ENCODE measurements around the gene HAND1.
"Not testable (repeated sequence)": the region's sequence is repeated elsewhere in the genome, so short reads cannot be mapped to it uniquely, and the experiment has no call there.

The HAND1 gene

DNA sequence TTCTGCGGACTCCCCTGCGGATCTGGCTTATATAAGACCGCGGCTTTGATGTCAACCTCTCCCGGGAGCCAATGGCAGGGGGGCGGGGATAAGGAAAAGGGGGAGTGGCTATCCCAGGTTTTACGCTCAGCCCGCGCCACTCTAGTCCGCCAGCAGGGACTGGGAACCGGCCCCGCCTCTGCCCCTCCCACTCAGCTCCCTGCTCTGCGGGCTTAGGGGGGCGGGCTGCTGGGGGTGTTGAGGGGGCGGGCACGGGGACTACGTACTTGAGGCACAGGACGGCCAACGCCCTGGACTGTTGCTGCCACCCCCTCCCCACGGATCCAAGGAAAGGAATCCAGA is at the start of gene HAND1:
HAND1 (minus strand) TSS at position 4 of the 342 bp plus-strand sequence. CDS start 219 bp downstream, outside the sequence.
- DNase-seq (ENCODE audit: low read depth in 2 of 2), result no peak

DNA sequence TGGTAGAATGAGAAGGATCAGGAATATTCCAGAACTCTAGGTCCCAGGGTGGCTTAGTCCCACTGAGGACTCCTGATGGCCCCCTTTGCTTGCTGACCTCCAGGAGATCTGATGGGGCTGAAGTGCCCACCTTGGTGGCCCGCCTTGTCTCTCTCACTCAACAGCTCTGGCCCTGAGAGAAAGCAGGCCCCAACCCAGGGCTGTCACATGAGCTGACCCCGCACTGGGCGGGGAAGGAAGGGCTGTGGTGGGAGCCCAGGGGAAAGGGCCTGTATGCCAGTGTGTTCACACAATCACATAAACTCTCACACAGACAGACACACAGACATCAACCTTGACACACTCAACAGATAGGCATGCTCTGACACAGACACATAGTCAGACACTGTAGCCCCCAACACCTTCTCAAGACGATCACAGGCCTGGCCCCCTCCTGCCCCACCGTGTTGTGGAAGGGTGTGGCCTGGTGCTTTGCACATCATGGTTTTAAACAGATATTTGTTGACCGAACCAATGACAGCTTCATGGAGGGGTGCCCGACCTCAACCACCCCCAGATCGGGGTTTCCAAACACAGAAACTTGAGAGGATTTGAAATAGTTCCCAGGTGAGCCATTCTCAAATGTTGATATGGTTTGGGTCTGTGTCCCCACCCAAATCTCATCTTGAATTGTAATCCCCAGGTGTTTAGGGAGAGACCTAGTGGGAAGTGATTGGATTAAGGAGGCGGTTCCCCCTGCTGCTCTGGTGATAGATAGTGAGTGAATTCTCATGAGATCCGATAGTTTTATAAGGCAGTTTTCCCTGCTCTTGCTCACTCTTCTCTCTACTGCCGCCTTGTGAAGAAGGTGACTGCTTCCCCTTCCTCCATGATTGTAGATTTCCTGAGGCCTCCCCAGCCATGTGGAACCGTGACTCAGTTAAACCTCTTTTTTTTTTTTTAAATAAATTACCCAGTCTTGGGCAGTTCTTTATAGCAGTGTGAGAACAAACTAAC is 48.5 kb upstream of the HAND1 start:
- no peak for DNase-seq (ENCODE audit: low read depth in 2 of 2)

DNA sequence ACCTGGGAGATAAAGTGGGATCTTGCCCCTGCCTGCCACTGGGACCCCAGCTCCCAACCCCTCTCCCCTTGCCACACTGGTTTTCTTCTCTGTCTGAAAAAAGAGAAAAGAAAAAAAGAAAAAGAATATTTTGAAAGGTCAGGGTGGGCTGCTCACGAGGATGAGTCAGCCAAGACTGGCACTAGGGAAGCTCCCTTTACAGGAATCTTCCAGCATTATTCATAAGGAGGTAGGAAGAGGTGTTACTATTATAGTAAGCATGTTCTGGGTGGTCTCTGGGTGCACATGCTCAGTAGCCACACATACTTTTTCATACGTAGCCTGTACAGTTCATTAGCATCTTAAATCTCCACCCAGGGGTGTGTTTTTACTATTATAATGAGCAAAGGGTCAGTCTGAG is 46.8 kb upstream of the HAND1 start:
- no peak for DNase-seq (ENCODE audit: low read depth in 2 of 2)

DNA sequence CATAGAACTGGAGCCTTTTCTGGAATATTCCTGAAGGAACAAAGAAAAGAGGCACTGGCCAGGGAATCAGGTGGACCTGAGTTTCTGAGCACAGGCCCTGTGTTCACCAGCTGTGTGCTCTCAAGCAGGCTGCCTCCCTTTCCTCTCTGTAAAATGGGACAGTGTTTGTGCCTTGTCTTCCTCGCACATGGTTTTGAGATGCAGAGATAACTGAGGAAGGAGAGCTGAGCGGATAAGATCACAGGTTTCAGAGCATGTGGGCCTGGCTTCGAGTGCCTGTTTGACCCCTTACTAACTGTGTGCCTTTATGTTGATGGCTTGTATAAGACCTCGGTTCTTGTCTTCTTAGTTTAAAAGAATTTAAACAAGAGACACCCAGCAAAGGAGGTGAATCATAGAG is 46.2 kb upstream of the HAND1 start:
- no peak for DNase-seq (ENCODE audit: low read depth in 2 of 2)

DNA sequence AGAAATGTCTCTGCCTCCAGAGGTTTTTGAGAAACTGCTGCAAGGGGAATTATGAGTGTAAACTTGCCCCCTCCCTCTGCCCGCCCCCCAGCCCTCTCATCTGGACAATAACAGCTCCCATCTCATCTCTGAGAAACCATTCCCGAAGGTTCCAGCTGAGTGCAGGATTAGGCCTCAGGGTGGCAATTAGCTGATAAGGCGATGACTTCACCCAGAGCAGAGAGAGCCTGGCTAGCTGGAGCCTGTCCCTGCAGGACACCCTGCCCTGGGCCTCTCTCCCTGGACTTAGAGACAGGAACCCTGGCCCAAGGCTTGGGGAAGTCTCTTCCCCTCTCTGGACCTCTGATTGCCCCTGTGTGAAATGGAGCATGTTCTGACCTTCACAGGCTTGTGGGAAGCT is 45.7 kb upstream of the HAND1 start:
- DNase-seq (ENCODE audit: low read depth in 2 of 2), result no peak

DNA sequence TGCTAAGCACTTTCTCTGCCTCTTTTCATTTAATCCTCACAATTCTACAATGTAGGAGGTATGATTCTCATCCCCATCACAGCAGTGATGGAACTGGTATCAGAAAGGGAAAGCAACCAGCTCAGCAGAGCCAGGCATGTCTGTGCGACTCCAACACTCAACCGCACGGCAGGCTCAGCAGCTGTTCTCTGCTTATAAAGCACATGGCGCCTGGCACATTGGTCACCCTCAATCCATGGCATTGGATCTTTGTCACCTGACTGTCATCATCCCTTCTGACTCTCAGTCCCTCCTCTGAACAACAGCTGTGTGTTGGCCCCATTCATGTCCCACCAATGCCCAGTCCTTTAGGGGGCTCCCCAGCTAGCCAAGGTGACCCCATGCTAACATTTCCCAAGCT is 45.1 kb upstream of the HAND1 start:
- DNase-seq (ENCODE audit: low read depth in 2 of 2), result no peak

DNA sequence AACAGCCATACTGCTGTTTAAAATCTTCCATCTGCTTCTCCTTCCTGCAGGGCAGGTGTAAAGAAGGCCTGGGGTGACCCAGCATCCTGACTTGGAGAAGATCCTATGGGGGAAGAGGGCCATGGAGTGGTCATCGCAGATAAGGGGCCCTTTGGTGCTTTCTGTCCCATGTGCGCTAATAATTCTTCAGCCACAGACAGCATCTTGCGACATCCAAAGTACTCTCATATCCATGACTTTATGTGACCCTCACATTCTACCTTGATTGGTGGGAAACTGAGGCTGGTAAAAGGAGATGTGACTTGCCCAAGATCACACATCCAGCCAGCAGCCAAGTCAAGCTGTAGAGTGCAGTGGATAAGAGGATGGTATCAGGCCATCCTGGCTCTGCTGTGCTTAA is 44.3 kb upstream of the HAND1 start:
- DNase-seq (ENCODE audit: low read depth in 2 of 2), result no peak

DNA sequence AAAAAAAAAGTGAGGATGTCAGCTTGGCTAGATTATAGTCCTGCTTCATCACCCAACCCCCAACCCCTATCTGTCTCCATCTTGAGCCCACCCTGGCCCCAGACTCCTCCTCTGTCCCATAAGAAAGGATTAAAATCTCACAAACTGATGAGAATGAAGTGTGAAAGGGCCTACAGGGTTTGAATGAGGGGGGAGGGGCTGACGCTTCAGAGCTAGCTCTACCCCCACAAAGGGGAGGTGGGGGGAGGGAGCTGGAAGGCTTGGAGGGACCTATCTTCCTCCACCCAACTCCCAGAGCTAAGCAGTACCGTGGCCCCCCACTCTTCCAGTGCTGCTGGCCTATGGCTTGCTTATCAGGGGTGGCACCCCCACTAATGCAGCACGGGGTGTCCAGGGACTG is 43.7 kb upstream of the HAND1 start:
- DNase-seq (ENCODE audit: low read depth in 2 of 2), result no peak

DNA sequence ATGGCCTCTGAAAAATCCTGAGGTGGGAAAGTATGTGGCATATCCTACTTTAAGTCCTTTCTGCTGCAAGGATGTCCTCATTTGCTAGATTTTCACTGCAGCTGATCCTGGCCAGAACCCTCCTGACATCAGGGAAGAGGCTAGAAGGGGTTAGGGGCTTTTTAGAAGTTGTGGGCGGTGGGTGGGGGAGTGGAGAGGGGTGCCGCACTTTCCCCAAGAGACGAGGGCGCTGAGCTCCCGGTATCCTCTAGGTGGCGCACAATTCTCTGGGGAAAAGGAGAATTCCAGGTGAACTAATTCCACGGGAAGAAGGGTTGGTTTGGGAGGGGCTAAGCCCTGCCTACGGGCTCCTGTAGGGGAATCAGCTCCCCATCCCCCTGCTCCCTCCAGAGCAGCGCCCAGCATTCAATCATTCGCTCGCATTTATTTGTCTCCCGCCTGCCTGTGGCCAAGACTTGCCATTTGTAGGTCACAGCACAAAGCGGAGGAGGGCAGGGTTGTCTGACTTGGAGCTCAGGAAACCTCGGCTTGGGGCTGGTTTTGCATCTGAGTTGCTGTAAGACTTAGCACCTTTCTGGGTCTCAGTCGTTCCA is 42.9 kb upstream of the HAND1 start:
- DNase-seq (ENCODE audit: low read depth in 2 of 2), result no peak

DNA sequence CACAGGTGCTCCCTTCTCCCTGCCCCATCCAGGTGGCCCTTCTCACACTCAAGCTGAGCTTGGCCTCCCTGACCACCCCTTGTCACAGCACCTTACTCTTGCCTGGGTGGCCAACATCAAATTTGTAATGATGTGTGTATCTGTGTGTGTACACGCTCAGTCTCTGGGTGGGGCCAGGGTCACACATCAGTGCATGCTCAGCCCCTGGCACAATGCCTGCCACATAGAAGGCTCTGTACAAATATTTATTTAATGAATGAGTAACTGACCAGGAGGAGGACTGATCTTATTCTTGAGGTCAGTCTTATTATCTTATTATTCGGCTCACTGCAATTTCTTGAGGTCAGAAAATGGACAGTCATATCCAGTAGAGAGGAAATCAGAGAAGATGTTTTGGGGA is 41.3 kb upstream of the HAND1 start:
- no peak for DNase-seq (ENCODE audit: low read depth in 2 of 2)

DNA sequence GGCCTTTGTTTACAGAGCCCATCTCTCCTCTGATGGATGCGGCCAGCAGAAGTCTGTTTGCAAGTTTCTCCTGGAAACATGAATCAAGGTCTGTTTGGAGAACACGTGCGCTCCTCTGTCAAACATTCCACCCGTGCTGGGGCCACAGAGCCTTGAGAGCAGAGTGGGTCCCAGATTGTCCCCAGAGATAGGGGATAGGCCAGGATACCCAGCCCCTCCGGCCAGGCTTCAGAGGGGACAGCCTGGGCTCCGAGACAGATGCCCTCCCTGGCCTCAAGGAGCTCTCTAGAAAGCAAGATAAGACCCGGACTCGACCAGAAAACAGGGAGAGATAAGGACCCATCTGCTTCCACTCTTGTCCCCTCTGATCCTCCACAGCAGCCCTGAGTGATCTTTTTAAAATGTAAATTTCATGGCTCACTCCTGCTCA is 40.4 kb upstream of the HAND1 start:
- DNase-seq (ENCODE audit: low read depth in 2 of 2), result no peak

DNA sequence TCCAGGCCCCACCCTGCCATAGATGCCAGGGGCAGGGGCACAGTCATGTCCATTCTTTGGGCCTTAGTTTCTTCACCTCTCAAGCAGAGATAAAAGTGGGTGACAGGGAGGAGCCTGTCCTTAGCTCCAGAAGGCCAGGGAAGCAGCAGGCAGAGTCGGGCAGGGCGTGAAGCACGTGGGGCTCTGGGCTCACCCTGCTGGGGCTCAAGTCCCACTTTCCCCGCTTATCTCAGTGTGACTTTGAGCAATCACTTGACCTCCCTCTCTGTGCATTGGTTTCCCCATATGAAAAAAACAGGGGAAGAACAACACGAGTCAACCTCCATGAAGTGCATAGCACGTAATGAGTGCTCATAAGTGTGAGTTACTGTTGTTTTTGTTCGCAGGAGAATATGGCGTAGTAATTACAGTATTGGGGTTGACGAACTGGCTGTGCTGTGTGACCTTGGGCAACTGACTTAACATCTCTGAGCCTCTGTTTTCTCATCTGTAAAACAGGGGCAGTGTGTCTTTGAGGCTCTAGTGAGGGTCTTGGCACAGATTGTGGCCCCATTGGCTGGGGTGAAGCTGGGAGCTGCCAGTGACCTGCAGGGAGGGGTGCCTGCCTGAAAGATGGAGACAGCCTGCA is 39.9 kb upstream of the HAND1 start:
- DNase-seq (ENCODE audit: low read depth in 2 of 2), result no peak

DNA sequence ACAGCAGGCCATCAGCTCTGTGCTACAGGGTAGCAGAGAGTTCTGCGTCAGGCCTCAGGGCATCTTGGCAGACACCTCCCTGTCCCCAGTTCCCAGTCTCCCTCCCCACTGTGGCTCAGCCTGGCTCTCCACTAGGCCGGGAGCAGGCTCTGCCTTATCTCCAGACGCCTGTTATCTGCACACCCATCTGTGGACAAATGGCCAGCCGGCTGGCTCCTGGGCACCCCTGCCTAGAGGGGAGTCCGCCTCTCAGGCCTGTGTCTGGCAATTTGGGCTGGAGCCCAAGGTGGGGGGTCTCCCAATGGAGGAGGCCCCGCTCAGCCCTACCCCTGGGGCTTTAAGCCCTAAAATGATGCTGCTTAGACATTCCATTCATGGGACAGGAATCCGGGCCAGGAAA is 39.2 kb upstream of the HAND1 start:
- DNase-seq (ENCODE audit: low read depth in 2 of 2), result no peak

DNA sequence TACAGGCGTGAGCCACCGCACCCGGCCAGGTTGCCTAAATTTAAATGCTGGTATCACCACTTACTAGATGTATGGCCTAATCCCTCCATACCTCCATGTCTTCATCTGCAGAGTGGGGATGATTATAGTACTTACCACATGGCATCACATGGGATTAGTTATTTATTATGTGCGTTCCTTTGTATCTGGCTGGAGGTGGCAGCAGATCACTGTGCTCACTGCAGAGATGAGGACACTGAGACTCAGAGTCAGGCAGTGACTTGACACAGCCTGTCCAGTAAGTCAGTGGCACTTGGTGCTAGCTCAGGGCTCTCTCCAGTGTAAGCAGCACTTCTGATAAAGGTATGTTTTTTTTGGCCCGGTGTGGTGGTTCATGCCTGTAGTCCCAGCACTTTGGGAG is 38.4 kb upstream of the HAND1 start:
- DNase-seq (ENCODE audit: low read depth in 2 of 2), result no peak

DNA sequence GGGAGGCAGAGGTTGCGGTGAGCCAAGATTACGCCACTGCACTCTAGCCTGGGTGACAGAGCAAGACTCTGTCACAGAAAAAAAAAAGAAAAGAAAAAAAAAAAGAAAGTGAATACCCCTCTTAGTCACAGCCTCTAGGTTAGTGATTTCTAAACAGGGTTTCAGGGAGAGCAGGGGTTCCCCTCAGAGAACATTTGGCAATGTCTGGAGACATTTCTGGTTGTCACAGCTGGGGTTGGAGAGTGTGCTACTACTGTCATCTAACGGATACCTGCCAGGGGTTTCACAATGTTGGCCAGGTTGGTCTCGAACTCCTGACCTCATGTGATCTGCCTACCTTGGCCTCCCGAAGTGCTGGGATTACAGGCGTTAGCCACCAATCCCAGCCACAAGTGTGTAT is 37.5 kb upstream of the HAND1 start:
- not testable (repeated sequence) for DNase-seq (ENCODE audit: low read depth in 2 of 2)

DNA sequence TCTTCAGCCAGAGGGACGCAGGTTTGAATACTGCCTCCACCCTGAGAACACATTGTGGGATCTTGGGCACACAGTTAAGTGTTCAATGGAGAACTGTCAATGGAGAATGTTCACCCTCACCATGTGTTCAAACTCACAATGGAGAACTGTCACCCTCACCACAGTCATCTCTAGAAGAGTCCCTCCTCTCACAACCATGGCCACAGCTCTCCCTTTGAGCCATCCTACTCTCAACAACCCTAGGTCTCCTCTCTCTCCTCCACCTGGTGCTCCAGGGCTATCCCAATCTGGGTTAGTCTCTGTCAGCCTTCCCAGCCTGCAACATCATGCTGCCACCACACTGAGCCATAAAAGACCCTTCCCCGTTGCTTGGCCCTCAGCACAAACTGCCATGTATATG is 36.3 kb upstream of the HAND1 start:
- DNase-seq (ENCODE audit: low read depth in 2 of 2), result no peak

DNA sequence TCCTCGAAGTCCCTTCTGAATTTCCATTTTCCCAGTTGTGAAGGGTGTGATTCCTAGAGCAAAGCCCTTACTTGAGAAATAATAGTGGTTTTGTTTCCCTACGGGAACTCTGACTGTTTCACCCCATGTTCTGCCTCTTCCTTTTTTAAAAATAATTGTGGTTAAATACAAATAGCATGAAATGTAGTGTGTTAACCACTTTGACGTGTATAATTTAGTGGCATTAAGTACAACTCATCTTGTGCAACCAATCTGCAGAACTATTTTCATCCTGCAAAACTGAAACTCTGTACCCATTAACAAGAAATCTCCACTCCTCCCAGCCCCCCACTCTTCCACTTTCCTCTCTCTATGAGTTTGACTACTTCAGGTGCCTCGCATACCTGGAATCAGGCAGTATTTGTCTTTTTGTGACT is 35.6 kb upstream of the HAND1 start:
- peak; percentile 9 to 21 for DNase-seq (ENCODE audit: low read depth in 2 of 2)

DNA sequence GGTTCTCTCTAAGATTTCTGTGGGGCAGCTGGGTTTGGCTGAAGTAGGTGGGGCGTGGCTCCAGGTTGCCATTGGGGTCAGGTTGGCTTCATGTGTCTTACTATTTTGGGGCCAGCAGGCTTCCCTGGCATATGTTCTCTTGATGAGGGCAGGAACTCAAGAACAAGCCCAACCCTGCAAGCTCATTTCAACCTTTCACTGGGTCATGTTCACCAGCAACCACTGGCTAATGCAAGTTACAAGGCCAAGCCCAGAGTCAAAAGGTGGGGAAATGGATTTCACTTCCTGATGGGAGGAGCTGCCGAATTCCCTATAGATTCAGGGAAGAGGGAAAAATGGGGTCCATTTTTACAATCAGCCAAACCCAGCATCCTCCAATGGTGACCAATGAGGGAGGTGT is 34.0 kb upstream of the HAND1 start:
- no peak for DNase-seq (ENCODE audit: low read depth in 2 of 2)

DNA sequence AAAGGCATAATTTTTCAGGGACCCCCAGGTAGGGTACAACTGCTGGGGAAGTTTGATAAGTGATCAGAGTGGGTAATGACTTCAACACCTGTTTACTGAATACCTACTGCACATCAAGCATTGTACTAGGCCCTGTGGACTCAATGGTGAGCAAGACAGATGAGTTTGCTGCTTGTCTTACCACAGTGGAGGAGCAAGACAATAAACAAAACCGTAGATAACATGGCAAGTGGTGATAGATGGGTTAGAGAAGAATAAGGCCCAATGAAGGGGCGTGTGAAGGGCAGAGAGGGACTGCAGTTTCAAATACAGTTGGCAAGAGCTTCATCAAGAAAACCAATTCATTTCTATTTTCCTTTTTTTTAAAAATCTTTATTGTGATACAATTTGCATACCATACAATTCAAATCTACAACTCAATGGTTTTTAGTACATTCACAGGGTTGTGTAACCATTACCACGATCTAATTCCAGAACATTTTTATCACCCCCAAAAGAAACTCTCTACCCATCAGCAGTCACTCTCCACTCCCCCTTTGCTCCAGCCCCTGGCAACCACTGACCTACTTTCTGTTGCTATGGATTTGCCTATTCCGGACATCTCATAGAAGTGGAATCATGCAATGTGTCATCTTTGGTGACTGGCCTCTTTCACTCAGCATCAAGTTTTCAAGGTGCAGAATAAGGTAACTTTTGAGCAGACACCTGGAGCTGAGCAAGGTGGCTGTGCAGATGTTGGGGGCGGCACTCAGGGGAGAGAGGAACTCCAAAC is 31.9 kb upstream of the HAND1 start:
- DNase-seq (ENCODE audit: low read depth in 2 of 2), result no peak

DNA sequence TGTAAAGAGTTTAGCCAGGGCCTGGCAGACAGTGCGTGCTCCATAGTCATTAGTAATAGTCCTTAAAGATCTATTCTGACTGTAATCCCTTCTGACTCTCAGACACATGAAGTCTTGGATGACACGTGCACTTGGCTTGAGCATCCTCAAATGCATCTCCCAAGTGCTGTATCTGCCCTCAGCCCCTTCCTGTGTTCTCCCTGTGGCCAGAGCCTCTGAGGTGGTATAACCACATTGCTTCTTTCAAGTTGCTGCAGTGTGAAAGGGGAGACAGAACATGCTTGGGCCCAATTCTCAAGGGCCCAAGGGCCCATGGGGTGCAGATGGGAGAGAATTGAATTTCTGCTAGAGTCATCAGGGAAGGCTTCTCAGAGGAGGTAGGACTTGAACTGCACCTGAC is 30.1 kb upstream of the HAND1 start:
- DNase-seq (ENCODE audit: low read depth in 2 of 2), result no peak

DNA sequence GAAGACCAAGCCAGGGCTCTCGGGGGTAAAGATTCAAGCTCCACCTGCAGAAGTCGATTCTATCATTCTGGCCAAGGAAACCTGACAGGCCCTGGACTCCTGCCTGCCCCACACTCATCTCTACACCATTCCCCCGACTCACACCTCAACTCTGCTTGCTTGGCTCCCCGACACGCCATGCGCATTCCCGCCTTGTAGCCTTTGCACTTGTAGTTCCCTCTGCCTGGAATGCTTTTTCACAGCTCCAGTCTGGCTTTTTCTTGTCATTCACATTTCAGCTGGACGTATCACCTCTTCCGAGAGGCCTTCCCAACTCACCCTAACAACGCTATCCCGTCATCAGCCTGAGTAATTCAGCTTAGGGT is 28.7 kb upstream of the HAND1 start:
- no peak for DNase-seq (ENCODE audit: low read depth in 2 of 2)

DNA sequence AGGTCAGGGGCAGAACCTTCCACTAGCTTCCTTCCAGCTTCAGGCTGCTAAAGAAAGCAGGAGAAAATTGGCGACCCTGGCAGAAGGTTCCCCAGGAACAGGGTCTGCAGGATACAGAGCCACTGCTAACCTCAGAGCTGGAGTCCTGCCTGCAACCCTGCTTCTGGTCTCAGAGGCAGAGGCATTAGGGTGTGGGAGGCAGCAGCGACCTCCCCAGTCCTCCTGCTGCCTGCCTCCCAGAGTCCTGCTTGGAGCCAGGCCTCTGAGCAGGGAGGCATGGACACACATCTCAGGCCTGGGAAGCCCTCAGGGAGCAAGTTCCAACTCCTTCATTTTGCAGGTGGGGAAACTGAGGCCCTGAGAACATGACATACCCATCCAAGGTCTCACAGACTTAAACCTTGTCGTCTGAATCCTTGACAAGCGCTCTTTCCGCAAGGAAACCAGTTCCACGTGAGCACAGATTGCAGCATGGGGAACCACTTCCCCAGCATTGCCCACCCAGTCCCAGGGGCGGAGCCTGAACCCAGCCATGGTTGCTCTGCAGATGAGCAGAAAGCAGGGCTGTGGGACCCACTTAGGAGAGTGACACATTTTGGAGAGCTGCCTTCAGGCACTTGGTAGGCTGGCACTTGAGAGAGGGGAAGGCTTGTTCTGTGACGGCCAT is 28.2 kb upstream of the HAND1 start:
- DNase-seq (ENCODE audit: low read depth in 2 of 2), result no peak
